GM19035 (cell line): ENCODE results near the gene RECQL5.
"Not testable (repeated sequence)": the region's sequence is repeated elsewhere in the genome, so short reads cannot be mapped to it uniquely, and the experiment has no call there.

Experiments used
- ATAC-seq: cut with Tn5 transposase; IDR thresholded peaks from one replicate; pipeline ENCODE4 v1.9.1; 2021; ENCODE audit not compliant: unreplicated experiment

The RECQL5 gene

GRCh38 chr17:75649687-75650086 is 17.3 kb downstream of the RECQL5 start:
- no peak for ATAC-seq

- no peak for ATAC-seq
These were observed 19.0 kb downstream of the RECQL5 start for GRCh38 chr17:75647921-75648320.

DNA sequence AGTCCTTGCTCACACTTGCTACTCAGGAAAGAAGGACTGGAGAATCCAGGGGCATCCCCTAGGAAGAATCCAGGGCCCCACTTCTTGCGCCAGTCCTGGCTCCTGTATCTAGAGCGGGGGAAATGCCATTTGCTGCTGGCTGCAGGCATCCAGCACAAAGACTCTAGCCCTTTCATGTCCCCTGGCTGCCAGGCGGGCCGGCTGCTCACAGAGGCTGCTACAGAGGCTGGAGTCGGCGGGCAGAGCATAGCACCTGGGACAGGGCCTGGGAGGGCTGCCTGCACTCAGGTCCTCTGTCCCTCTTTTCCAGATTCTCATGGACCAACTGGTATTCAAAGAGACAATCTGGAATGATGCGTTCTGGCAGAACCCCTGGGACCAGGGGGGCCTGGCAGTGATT is 19.9 kb downstream of the RECQL5 start:
- ATAC-seq, result no peak

- no peak for ATAC-seq
These were observed 20.3 kb downstream of the RECQL5 start for GRCh38 chr17:75646638-75646992.

DNA sequence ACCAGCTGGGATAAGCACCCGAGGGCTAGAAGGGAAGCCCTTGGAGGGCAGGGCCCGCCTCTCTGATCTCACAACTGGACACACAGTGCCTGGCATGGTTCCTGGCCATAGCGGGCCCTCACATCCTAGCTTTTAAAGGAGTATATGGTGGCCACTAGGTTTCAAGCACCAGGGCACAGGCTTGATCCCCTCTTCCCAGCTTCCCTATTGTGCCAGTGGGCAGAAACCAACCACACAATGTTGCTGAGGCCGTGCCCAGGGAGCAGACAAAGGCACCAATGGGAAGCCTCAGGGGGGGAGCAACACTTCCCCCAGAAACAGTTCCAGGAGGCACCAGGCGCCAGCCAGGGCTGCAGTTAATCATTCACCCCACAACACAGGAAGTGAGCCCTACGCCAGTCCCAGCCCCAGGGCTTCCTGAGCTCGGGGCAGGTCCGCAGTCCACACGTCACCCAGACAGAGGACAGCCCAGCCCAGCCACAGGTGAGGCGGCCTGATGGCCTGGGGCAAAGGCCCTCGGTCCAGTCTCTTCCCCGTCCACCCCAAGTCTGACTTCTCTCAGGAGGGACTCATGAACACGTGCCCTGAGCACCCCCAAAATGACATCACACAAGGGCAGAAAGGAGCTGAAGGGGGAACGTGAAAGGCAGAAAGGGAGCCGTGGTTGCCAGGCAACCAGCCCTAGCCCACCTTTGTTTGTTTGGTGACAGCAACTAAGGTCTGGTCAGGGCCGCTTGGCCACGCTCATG is 20.9 kb downstream of the RECQL5 start:
- no peak for ATAC-seq

GRCh38 chr17:75645501-75645888 is 21.5 kb downstream of the RECQL5 start:
- no peak for ATAC-seq

DNA sequence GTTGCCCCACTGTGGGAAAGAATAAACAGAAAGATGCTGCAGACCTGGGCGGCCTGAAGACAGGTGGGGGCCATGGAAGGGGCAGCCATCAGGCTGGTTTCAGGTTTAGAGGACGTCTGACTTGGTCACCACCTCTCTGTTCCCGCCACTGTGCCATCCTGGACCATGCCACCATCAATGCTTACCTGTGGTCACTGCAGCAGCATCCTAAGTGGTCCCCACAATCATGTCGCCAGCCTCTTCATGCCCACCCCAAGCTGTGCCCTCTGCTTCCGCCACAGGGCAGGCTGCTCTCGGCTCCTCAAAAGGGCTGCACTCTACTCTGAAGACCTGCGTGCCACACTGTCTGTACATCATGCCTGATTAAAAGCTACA is 23.3 kb downstream of the RECQL5 start:
- ATAC-seq, result no peak

- ATAC-seq, result no peak
These were observed 23.9 kb downstream of the RECQL5 start for GRCh38 chr17:75642784-75643642.

DNA sequence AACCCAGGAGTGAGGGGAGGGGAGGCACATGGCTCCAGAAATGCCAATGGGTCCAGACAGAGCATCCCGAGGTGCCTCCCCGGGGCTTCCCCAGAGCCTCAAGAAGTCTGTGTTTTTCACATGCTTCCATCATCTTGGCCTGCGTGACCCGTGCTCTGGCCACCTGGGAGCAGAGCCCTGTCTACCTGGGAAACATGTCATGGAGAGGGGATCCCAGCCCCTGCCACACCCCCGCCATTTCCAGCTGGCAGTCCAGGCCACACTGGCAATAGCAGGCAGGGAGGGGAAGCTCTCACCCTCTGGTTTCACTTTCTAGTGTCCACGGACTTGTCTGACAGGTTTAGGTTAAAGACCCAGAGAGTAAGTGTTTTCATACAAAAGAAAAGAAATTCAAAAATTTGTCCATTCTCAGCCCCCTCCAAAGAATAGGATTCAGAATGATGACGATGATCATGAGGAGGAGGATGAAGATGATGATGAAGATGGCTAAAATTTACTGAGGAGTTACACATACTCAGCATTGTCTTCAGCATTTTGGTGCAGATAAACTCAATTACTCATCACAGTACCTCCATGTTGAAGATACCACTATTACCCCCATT is 24.7 kb downstream of the RECQL5 start:
- no peak for ATAC-seq

DNA sequence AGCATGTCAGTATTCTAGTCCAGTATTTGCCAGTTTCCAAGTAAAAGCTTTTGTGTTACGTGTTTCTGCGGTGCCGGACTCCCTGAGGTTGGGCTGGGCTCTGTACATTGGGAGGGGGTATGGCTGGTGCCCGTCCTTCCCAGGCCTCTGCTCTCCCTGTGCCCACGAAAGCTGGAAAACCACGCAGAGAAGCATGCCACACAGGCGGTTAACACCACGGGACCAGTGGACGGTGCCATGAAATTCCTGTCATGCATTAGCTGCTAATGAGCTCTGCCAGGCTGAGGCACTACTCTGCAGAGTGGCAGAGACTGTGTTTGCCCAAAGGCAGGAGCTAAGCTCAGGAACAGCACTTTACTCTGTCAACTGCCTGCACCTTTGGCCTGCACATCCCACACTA is 25.6 kb downstream of the RECQL5 start:
- ATAC-seq, result no peak

DNA sequence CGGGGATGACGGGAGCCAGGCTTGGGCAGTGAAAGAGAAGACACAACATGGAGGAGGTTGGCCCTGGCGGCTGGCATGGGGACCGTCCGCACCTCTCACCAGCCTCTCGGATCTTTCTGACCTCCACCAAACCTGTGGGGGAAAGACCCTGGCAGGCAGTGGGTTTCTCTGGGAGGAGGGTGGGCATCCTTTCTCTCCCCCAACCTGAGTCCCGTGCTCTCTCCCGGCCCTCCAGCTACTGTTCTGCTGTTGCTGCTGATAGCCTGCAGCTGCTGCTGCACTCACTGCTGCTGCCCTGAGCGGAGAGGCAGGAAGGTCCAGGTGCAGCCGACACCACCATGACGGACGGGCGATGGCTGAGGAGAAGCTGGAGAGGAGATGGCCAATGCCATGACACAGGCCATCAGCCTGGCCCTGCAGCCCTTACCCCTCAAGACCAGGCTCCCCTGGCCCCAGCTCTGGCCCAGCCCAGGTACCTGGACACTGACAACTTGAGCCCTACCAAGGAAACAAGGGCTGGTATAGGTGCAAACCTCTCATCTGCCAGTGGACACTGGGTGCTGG is 26.3 kb downstream of the RECQL5 start:
- no peak for ATAC-seq

- no peak for ATAC-seq
These were observed 27.0 kb downstream of the RECQL5 start for GRCh38 chr17:75639771-75640555.

DNA sequence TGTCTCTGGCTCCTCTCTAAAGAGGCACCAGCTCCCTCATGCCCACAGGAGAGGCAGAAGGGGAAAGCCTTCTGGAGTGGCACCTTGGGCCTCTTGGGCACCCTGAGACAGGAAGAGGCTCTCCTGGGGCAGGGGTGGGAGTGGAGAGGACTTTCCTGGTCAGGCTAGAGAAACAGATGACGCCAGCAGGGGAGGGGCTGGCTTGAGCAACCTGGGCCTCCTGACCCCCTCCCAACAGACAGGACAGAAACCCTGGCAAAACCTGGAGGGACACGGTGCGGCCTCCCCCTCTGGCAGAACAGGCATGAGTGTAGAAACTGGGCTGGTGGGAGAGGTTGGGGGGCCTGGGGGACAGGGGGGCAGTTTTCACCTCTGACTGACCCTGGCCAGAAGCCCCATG is 27.6 kb downstream of the RECQL5 start:
- no peak for ATAC-seq

DNA sequence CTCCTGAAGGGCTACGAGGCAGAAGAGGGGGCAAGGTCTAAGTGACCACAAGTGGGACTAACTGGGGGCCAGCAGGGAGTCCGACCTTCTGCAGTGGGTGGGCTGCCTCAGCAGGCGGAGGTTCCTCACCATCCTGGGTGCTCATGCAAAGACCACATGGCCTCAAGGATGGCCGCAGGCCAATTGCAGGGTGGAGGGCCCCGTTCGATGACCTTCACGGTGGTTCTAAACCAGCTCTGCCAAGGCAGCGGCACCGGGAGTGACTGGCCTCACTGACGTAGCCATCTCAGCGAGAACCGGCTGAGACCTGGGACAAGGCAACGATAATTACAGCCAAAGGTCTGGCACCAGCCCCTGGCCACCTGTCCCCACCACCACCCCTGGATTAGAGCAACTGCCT is 28.1 kb downstream of the RECQL5 start:
- ATAC-seq, result no peak

- ATAC-seq, result not testable (repeated sequence)
These were observed 28.9 kb downstream of the RECQL5 start for GRCh38 chr17:75638039-75638438.

DNA sequence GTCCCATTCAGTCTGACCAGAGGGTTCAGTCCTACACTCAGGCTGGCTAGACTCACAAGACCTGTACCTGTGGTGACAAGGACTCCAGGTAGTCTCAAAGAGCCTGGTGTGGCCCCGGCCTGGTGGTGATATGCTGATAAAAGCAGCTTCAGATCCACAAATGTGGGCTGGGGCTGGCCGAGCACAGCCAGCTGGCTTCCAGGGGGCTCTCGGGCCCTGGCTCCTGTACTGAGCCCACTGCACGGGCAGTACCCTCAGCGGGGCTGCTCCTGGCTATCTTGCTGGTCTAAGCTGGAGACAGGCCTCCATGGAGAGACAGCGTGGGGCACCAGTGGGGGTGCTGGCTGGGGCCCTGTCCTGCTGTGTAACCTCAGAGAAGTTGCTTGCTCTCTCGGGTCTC is 29.4 kb downstream of the RECQL5 start:
- ATAC-seq, result no peak

- ATAC-seq, result no peak
These were observed 29.8 kb downstream of the RECQL5 start for GRCh38 chr17:75637143-75637538.

- no peak for ATAC-seq
These were observed 30.4 kb downstream of the RECQL5 start for GRCh38 chr17:75636381-75637142.

- ATAC-seq, result no peak
These were observed 31.2 kb downstream of the RECQL5 start for GRCh38 chr17:75635610-75636202.
